SK-N-SH (cell line): ENCODE measurements around the gene DENND1A. TPM values are rescaled to one million over a fixed set of nuclear protein-coding genes. Genes with fewer than 3 reads are reported as not detected.
"Not testable (repeated sequence)": the region's sequence is repeated elsewhere in the genome, so short reads cannot be mapped to it uniquely, and the experiment has no call there.

Experiments used
- CTCF ChIA-PET: fragments of 300-600, 350-600 bp; formaldehyde crosslinking; extraction: SDS; loops from one replicate; lab custom pipeline; 2021; lab: Yijun Ruan, JAX
- POLR2A ChIA-PET: fragments of 350-600 bp; sonication (Branson Sonifier 250); formaldehyde crosslinking; extraction: SDS; loops from one replicate; lab custom pipeline; 2020; ENCODE audit warnings: antibody characterized with exemption, inconsistent platforms; lab: Yijun Ruan, JAX
- DNase-seq: peaks from one replicate; pipeline ENCODE4 v3.0.0; 2012
- H2AFZ ChIP-seq: fragments of 200-600 bp; sonication (generic); 2 replicates; pipeline ENCODE4 v1.8.1; 2016; ENCODE audit warnings: antibody characterized with exemption, mild to moderate bottlenecking, low read depth
- H3F3A ChIP-seq: fragments of 200-600 bp; sonication (generic); replicated peaks from 2 replicates; pipeline ENCODE3; 2016; ENCODE audit warnings: antibody characterized with exemption, mild to moderate bottlenecking; ENCODE audit not compliant: insufficient read depth
- H3K27ac ChIP-seq, 2 experiments: fragments of 200-500 bp in 1 of 2; fragments of 200-600 bp in 1 of 2; sonication (Bioruptor generic) in 1 of 2; sonication (generic), shearing (Covaris generic) in 1 of 2; 2 replicates each; pipeline versions ENCODE4 v1.5.1 to v1.6.1; 2014 to 2016; ENCODE audit warnings: low read depth in 2 of 2, inconsistent platforms in 1 of 2, low read length in 1 of 2, mild to moderate bottlenecking in 1 of 2, mixed read lengths in 1 of 2
- H3K27me3 ChIP-seq: fragments of 200-600 bp; sonication (generic), shearing (Covaris generic); 2 replicates; pipeline ENCODE4 v1.6.1; 2016; ENCODE audit warnings: mixed run types; ENCODE audit not compliant: insufficient read depth
- H3K36me3 ChIP-seq, 2 experiments: fragments of 200-500 bp in 1 of 2; fragments of 200-600 bp in 1 of 2; sonication (Bioruptor generic) in 1 of 2; sonication (generic) in 1 of 2; replicated peaks in 1 of 2; 2 replicates each; pipeline versions ENCODE3 to v1.5.1; 2014 to 2016; ENCODE audit warnings: low read length in 1 of 2, mild to moderate bottlenecking in 1 of 2; ENCODE audit not compliant: insufficient read depth in 2 of 2, control insufficient read depth in 1 of 2
- H3K4me1 ChIP-seq, 2 experiments: fragments of 200-500 bp in 1 of 2; fragments of 200-600 bp in 1 of 2; sonication (Bioruptor generic) in 1 of 2; sonication (generic), shearing (Covaris generic) in 1 of 2; 2 replicates each; pipeline versions ENCODE4 v1.5.1 to v1.6.1; 2014 to 2016; ENCODE audit warnings: low read depth in 1 of 2, low read length in 1 of 2, mixed run types in 1 of 2; ENCODE audit not compliant: insufficient read depth in 2 of 2, control insufficient read depth in 1 of 2
- H3K4me2 ChIP-seq: fragments of 200-600 bp; sonication (generic), shearing (Covaris generic); 2 replicates; pipeline ENCODE4 v1.6.1; 2017; ENCODE audit warnings: mixed run types
- H3K4me3 ChIP-seq, 2 experiments: fragments of 200-500 bp in 1 of 2; fragments of 200-600 bp in 1 of 2; sonication (Bioruptor generic) in 1 of 2; sonication (generic), shearing (Covaris generic) in 1 of 2; 2 replicates each; pipeline versions ENCODE4 v1.5.1 to v1.8.1; 2014 to 2016; ENCODE audit warnings: low read depth in 2 of 2, inconsistent platforms in 1 of 2, low read length in 1 of 2, mild to moderate bottlenecking in 1 of 2, mixed read lengths in 1 of 2, moderate library complexity in 1 of 2
- H3K79me2 ChIP-seq: fragments of 200-600 bp; sonication (generic); 2 replicates; pipeline ENCODE4 v1.8.1; 2017; ENCODE audit warnings: mild to moderate bottlenecking; ENCODE audit not compliant: insufficient read depth
- H3K9ac ChIP-seq: fragments of 200-600 bp; sonication (generic); 2 replicates; pipeline ENCODE4 v1.6.1; 2017; ENCODE audit warnings: mixed run types
- H3K9me2 ChIP-seq: fragments of 200-600 bp; sonication (generic); 2 replicates; pipeline ENCODE4 v1.6.1; 2017; ENCODE audit warnings: mixed run types
- H3K9me3 ChIP-seq: fragments of 200-600 bp; sonication (generic); 2 replicates; pipeline ENCODE4 v1.6.1; 2017; ENCODE audit warnings: mixed run types, mild to moderate bottlenecking, moderate library complexity
- H4K20me1 ChIP-seq: fragments of 200-600 bp; sonication (generic); 2 replicates; pipeline ENCODE4 v1.6.1; 2017; ENCODE audit warnings: mild to moderate bottlenecking, mixed run types; ENCODE audit not compliant: insufficient read depth
- CHD2 ChIP-seq: fragments of 150-350 bp; IDR thresholded peaks from 2 replicates; pipeline ENCODE4 v1.6.1; 2018; ENCODE audit warnings: low read length; ENCODE audit not compliant: partially characterized antibody
- FOXM1 ChIP-seq: IDR thresholded peaks from 2 replicates; pipeline ENCODE4 v1.4.0; 2012; ENCODE audit warnings: low read depth, mild to moderate bottlenecking
- POLR2AphosphoS5 ChIP-seq: IDR thresholded peaks from 2 replicates; pipeline ENCODE4 v1.6.1; 2012; ENCODE audit warnings: low read depth, low read length
- REST ChIP-seq: IDR thresholded peaks from 2 replicates; pipeline ENCODE4 v1.6.1; 2012; ENCODE audit warnings: mild to moderate bottlenecking, low read depth, low read length, moderate library complexity
- RFX5 ChIP-seq: IDR thresholded peaks from 2 replicates; pipeline ENCODE4 v1.6.1; 2012; ENCODE audit warnings: mild to moderate bottlenecking, improper control_type of control experiment, low read length
- RXRA ChIP-seq: IDR thresholded peaks from 2 replicates; pipeline ENCODE4 v1.4.0; 2012; ENCODE audit warnings: low read depth, mild to moderate bottlenecking, borderline replicate concordance
- TAF1 ChIP-seq: IDR thresholded peaks from 2 replicates; pipeline ENCODE4 v1.6.1; 2012; ENCODE audit warnings: low read depth, mild to moderate bottlenecking, low read length, moderate library complexity, borderline replicate concordance
- TCF12 ChIP-seq: IDR thresholded peaks from 2 replicates; pipeline ENCODE4 v1.4.0; 2012
- YY1 ChIP-seq: IDR thresholded peaks from 2 replicates; pipeline ENCODE4 v1.4.0; 2012; ENCODE audit warnings: low read depth, mild to moderate bottlenecking
- ZBTB33 ChIP-seq: IDR thresholded peaks from 2 replicates; pipeline ENCODE4 v1.4.0; 2012; ENCODE audit warnings: low read depth, borderline replicate concordance
- WGBS: methylation state at CpG from one replicate; pipeline ENCODE4 v1.1.6; 2017; ENCODE audit warnings: low lambda C conversion rate; 5-methylcytosine and 5-hydroxymethylcytosine counted together
- polyA plus RNA-seq, 3 experiments: library from polyadenylated mRNA; depleted of rRNA; stranded (reverse); fragments of >200 nt; gene quantifications; 2 replicates each; pipeline ENCODE4 v1.2.3, GENCODE V29; 2012
- TF ChIP-seq, protein P1 (sequence below): IDR thresholded peaks from 2 replicates; pipeline ENCODE4 v1.4.0; 2012; ENCODE audit warnings: low read depth, borderline replicate concordance

DENND1A gene
- polyA plus RNA-seq, 1 of the 3 experiments (the other 2 are of a cell fraction): 25.4 TPM

- no peak for TF ChIP-seq FOXM1
- no peak for TF ChIP-seq POLR2AphosphoS5
- no peak for TF ChIP-seq CHD2
- TF ChIP-seq, protein P1, sequence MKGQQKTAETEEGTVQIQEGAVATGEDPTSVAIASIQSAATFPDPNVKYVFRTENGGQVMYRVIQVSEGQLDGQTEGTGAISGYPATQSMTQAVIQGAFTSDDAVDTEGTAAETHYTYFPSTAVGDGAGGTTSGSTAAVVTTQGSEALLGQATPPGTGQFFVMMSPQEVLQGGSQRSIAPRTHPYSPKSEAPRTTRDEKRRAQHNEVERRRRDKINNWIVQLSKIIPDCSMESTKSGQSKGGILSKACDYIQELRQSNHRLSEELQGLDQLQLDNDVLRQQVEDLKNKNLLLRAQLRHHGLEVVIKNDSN: no peak
- DNase-seq: no peak
- POLR2A ChIA-PET: no interaction called here
- Histone ChIP-seq H3K9me2 (no peaks in the 10 kb centered on the region), H3K4me3 (no peak overlapping the region), H3F3A (no peaks in the 10 kb centered on the region), H3K4me2 (no peak overlapping the region), H3K79me2 (no peaks in the 10 kb centered on the region), H3K36me3 (no peaks in the 10 kb centered on the region), H4K20me1 (no peaks in the 10 kb centered on the region), H3K9ac (no peak overlapping the region), H3K27me3 (peaks cover 6% of the 10 kb centered on the region; the same call in 1 of the 2 replicates), H3K27ac (no peak overlapping the region), H2AFZ (no peak overlapping the region), H3K4me1 (no peaks in the 10 kb centered on the region), H3K9me3 (no peaks in the 10 kb centered on the region)
- 58% methylated on average over 5 of the region's 8 CpGs for WGBS
- CTCF ChIA-PET: interaction anchor here (0.9 to 1.0 kb wide), 2 partner anchors 100 to 539 kb away, joined by 3 read pairs; no protein-coding TSS in a partner anchor
Observed at GRCh38 chr9:123940721-123941523, 11.0 kb upstream of the DENND1A start.

DNA sequence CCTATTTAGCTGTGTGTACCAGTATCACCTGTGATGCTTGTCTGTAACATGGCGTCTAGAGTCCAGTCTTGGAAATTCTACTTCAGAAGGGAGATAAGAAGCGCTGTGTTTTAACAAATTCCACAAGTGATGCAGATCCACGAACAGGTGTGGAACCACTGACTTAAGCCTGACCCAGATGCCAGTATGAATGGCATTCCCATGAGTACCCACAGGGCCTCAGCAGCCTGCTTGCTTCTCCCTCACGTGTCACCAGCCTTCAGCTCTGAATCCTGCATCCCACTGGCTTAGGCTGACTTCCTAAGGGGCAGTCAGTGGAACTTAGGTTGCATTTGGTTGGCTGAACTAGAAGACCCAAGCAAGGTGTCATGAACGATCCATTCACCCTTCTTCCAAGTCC is 8.5 kb upstream of the DENND1A start:
- 57% methylated on average over 5 of the region's 5 CpGs for WGBS
- Histone ChIP-seq H3K4me3 (no peak overlapping the region), H3K9me3 (no peaks in the 10 kb centered on the region), H4K20me1 (no peaks in the 10 kb centered on the region), H3K79me2 (no peaks in the 10 kb centered on the region), H3K27ac (no peak overlapping the region), H3K4me2 (no peak overlapping the region), H2AFZ (no peak overlapping the region), H3K9ac (no peak overlapping the region), H3K36me3 (no peaks in the 10 kb centered on the region), H3K9me2 (no peaks in the 10 kb centered on the region), H3F3A (no peaks in the 10 kb centered on the region), H3K4me1 (no peaks in the 10 kb centered on the region), H3K27me3 (peaks cover 6% of the 10 kb centered on the region; the same call in 1 of the 2 replicates)
- no peak for DNase-seq
- ChIA-PET CTCF (interaction anchor here (0.6 kb wide), 1 partner anchor 18 kb away, joined by 3 read pairs; no protein-coding TSS in a partner anchor), POLR2A (no interaction called here)
- TF ChIP-seq ZBTB33 (no peak), YY1 (no peak), TCF12 (no peak), TAF1 (no peak), RFX5 (no peak), REST (no peak), RXRA (no peak)
- TF ChIP-seq, protein P1: no peak

DNA sequence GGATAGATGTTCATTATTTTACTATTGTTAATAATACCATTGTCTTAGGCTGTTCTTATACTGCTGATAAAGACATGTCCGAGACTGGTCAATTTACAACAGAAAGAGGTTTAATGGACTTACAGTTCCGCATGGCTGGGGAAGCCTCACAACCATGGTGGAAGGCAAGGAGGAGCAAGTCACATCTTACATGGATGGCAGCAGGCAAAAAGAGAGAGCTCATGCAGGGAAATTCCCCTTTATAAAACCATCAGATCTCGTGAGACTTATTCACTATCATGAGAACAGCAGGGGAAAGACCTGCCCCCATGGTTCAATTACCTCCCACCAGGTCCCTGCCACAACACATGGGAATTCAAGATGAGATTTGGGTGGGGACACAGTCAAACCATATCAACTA is 6.6 kb upstream of the DENND1A start:
- H3K36me3 ChIP-seq, H4K20me1 ChIP-seq, H3K27ac ChIP-seq, H3K9me3 ChIP-seq, DNase-seq, H3K9ac ChIP-seq, H3F3A ChIP-seq, H3K4me3 ChIP-seq, H3K9me2 ChIP-seq, H3K27me3 ChIP-seq, H2AFZ ChIP-seq, H3K4me1 ChIP-seq, POLR2A ChIA-PET, H3K4me2 ChIP-seq, H3K79me2 ChIP-seq, CTCF ChIA-PET: not testable (repeated sequence)
- 42% methylated on average over 3 of the region's 3 CpGs for WGBS
